Endothelial cell of umbilical vein (primary cell): ENCODE data around the gene UBE2Q2. TPM values are rescaled to one million over a fixed set of nuclear protein-coding genes. Genes with fewer than 3 reads are reported as not detected.
A peak's percentile ranks its signal among the peaks of the same experiment; 100 is the strongest.

ENCODE experiments used
- BruUV-seq: library from RNA; stranded (reverse); fragments of 400-500 nt; replicated peaks from 2 replicates; lab custom pipeline; 2021; lab: Mats Ljungman, UMichigan
- CTCF ChIA-PET: fragments of 300-600, 350-600 bp; sonication (Branson Sonifier 250); formaldehyde crosslinking; loops from one replicate; lab custom pipeline; 2021; ENCODE audit warnings: antibody characterized with exemption, inconsistent platforms; lab: Charles Lee
- POLR2A ChIA-PET: fragments of 300-600, 350-600 bp; sonication (Branson Sonifier 250); formaldehyde crosslinking; loops from one replicate; lab custom pipeline; 2021; ENCODE audit warnings: antibody characterized with exemption, inconsistent platforms; lab: Charles Lee
- DNase-seq: peaks from one replicate; pipeline ENCODE4 v3.0.0-alpha.2; 2011; ENCODE audit warnings: low read depth, low spot score
- FAIRE-seq: peaks from 2 replicates; lab custom pipeline; 2011; peaks lifted over from hg19 to GRCh38; lab: Jason Lieb, UNC
- H2AFZ ChIP-seq: 2 replicates; pipeline ENCODE4 v1.6.0; 2012; ENCODE audit warnings: low read depth, low read length, control low read depth, inconsistent platforms
- H3K27ac ChIP-seq: 2 replicates; pipeline ENCODE4 v1.5.1; 2011; ENCODE audit warnings: low read depth, mild to moderate bottlenecking, control low read depth, low read length, moderate library complexity; ENCODE audit not compliant: insufficient read depth
- H3K27me3 ChIP-seq, 2 experiments: 2 replicates each; pipeline versions ENCODE4 v1.6.0 to v1.6.1; 2011; ENCODE audit warnings: low read length in 2 of 2, mixed read lengths in 1 of 2; ENCODE audit not compliant: control insufficient read depth in 2 of 2, insufficient read depth in 2 of 2
- H3K36me3 ChIP-seq, 2 experiments: 2 replicates in 1 of 2; 3 replicates in 1 of 2; pipeline ENCODE4 v1.5.1; 2011; ENCODE audit warnings: low read length in 2 of 2, mild to moderate bottlenecking in 1 of 2, moderate library complexity in 1 of 2; ENCODE audit not compliant: control insufficient read depth in 2 of 2, insufficient read depth in 2 of 2; ENCODE audit errors: extremely low read depth in 1 of 2
- H3K4me1 ChIP-seq: 3 replicates; pipeline ENCODE4 v1.5.1; 2011; ENCODE audit warnings: mild to moderate bottlenecking, low read length; ENCODE audit not compliant: control insufficient read depth, insufficient read depth; ENCODE audit errors: extremely low read depth
- H3K4me2 ChIP-seq: 2 replicates; pipeline ENCODE4 v1.6.1; 2011; ENCODE audit warnings: low read length, control low read depth, mixed read lengths; ENCODE audit not compliant: insufficient read depth
- H3K4me3 ChIP-seq, 3 experiments: fragments of 200-600 bp in 1 of 3; sonication (generic), shearing (Covaris generic) in 1 of 3; replicated peaks in 1 of 3; 2 replicates each; pipeline ENCODE4 v1.5.1; 2011 to 2016; ENCODE audit warnings: control low read depth in 3 of 3, low read length in 3 of 3, mild to moderate bottlenecking in 2 of 3, inconsistent platforms in 1 of 3, low read depth in 1 of 3, moderate library complexity in 1 of 3; ENCODE audit not compliant: insufficient read depth in 1 of 3
- H3K79me2 ChIP-seq: 2 replicates; pipeline ENCODE4 v1.6.0; 2012; ENCODE audit warnings: low read length, inconsistent platforms; ENCODE audit not compliant: control insufficient read depth, insufficient read depth
- H3K9ac ChIP-seq: replicated peaks from 2 replicates; pipeline ENCODE3; 2011; ENCODE audit warnings: low read length, control low read depth; ENCODE audit not compliant: insufficient read depth; ENCODE audit errors: extremely low read depth
- H3K9me1 ChIP-seq: replicated peaks from 3 replicates; pipeline ENCODE4 v1.6.0; 2011; ENCODE audit warnings: mild to moderate bottlenecking, low read length; ENCODE audit not compliant: control insufficient read depth, insufficient read depth; ENCODE audit errors: extremely low read depth
- H3K9me3 ChIP-seq: replicated peaks from 2 replicates; pipeline ENCODE4 v1.5.1; 2012; ENCODE audit warnings: low read length, inconsistent platforms; ENCODE audit not compliant: control insufficient read depth, insufficient read depth
- H4K20me1 ChIP-seq: replicated peaks from 2 replicates; pipeline ENCODE3; 2011; ENCODE audit warnings: mild to moderate bottlenecking, low read length; ENCODE audit not compliant: control insufficient read depth, insufficient read depth; ENCODE audit errors: extremely low read depth
- EZH2 ChIP-seq: IDR thresholded peaks from 2 replicates; pipeline ENCODE4 v1.6.1; 2012; ENCODE audit warnings: borderline replicate concordance, low read depth, mild to moderate bottlenecking, moderate library complexity, low read length, inconsistent platforms; ENCODE audit not compliant: severe bottlenecking
- FOS ChIP-seq: IDR thresholded peaks from 2 replicates; pipeline ENCODE4 v1.6.1; 2011; ENCODE audit warnings: mild to moderate bottlenecking, low read length, moderate library complexity, borderline replicate concordance; ENCODE audit not compliant: insufficient read depth
- GATA2 ChIP-seq: IDR thresholded peaks from 2 replicates; pipeline ENCODE4 v1.7.0; 2011; ENCODE audit warnings: low read depth, mild to moderate bottlenecking, moderate library complexity, mixed read lengths, low read length; ENCODE audit not compliant: insufficient read length, insufficient read depth
- JUN ChIP-seq: IDR thresholded peaks from 2 replicates; pipeline ENCODE4 v1.6.1; 2011; ENCODE audit warnings: borderline replicate concordance, low read depth; ENCODE audit not compliant: insufficient read length, insufficient read depth
- MYC ChIP-seq: IDR thresholded peaks from one replicate; pipeline ENCODE4 v1.6.1; 2011; ENCODE audit warnings: mild to moderate bottlenecking, low read depth, low read length
- POLR2A ChIP-seq: IDR thresholded peaks from 2 replicates; pipeline ENCODE4 v1.6.1; 2012; ENCODE audit warnings: low read depth, mild to moderate bottlenecking, control low read depth, low read length
- POLR2AphosphoS5 ChIP-seq: IDR thresholded peaks from 2 replicates; pipeline ENCODE4 v1.6.1; 2012; ENCODE audit warnings: low read depth, mild to moderate bottlenecking, control low read depth, low read length, moderate library complexity; ENCODE audit not compliant: insufficient read depth
- dilution Hi-C: fragments of 300-500 bp; cut with MboI; formaldehyde crosslinking; loops from one replicate; pipeline ENCODE4 v1.15.0; 2019; ENCODE audit warnings: low sequenced_read_pairs; ENCODE audit not compliant: extremely low pct_ligation_motif_present
- intact Hi-C: fragments of 100-400 bp; cut with micrococcal nuclease; formaldehyde crosslinking; loops from one replicate; pipeline ENCODE4 v1.10.0; 2022
- polyA plus RNA-seq, 4 experiments: library from polyadenylated mRNA; depleted of rRNA in 3 of 4; stranded (reverse) in 3 of 4; unstranded in 1 of 4; fragments of >200 nt; gene quantifications; 2 replicates each; pipeline versions ENCODE4 v1.2.1 to v1.2.3, GENCODE V29; 2011 to 2012; ENCODE audit warnings: missing spikeins in 1 of 4
- total RNA-seq: library from RNA; stranded (reverse); gene quantifications from 2 replicates; pipeline ENCODE4 v1.2.3, GENCODE V29; 2021
- TF ChIP-seq, protein P1 (sequence below): IDR thresholded peaks from 2 replicates; pipeline ENCODE4 v1.6.1; 2011; ENCODE audit not compliant: insufficient read depth, insufficient read length
- TF ChIP-seq, protein P2 (sequence below), 2 donors: IDR thresholded peaks; 1 replicate in 1 of 2; 2 replicates in 1 of 2; pipeline ENCODE4 v1.5.1; 2011; ENCODE audit warnings: low read length in 2 of 2, mild to moderate bottlenecking in 2 of 2, moderate library complexity in 2 of 2, control low read depth in 1 of 2, inconsistent platforms in 1 of 2, low read depth in 1 of 2; ENCODE audit not compliant: insufficient read depth in 1 of 2; ENCODE audit errors: extremely low read depth in 1 of 2

UBE2Q2 gene
- total and polyA plus RNA-seq, 2 donors (not counting 3 experiments of a cell fraction or from before 2014, with no cell fraction given): 12.9 to 32.8 TPM

DNA sequence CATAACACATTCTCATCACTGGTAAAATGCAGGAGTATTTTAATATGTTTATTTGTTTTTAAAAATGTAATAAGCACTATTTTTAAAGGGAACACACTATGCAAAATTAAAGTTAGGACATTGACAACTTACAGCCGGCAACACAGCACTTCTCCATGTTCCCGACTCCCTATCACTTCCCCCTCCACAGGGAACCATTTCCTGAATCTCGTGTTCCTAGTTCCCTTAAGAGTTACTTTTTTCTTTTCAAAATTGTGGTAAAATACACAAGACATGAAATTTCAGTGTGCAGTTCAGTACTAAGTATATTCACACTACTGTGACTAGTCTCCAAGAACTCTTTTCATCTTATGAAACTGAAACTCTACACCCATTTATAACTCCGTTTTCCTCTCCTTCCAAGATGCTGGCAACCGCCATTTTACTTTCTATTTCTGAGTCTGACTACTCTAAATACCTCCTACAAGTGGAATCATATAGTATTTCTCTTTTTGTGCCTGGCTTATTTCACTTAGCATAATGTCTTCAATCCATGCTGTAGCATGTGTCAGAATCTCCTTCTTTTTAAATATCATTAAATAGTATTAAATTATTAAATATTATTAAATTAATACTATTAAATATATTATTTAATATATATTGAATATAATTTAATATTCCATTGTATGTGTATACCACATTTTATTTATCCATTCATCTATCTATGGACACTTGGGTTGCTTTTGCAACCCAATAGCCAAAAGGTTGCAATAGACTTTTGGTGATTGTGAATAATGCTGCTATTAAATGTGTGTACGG lies 25.9 kb upstream of the UBE2Q2 start:
- no peaks in the 10 kb centered on the region for H3K36me3 ChIP-seq
- no peaks in the 10 kb centered on the region for H3K79me2 ChIP-seq
- peaks cover 4 to 5% of the 10 kb centered on the region in 2 experiments for H3K27me3 ChIP-seq
- no peak for TF ChIP-seq JUN
- TF ChIP-seq POLR2A: no peak
- TF ChIP-seq EZH2: no peak
- TF ChIP-seq, protein P1, sequence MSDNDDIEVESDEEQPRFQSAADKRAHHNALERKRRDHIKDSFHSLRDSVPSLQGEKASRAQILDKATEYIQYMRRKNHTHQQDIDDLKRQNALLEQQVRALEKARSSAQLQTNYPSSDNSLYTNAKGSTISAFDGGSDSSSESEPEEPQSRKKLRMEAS: no peak
- TF ChIP-seq MYC: no peak
- TF ChIP-seq, protein P2, sequence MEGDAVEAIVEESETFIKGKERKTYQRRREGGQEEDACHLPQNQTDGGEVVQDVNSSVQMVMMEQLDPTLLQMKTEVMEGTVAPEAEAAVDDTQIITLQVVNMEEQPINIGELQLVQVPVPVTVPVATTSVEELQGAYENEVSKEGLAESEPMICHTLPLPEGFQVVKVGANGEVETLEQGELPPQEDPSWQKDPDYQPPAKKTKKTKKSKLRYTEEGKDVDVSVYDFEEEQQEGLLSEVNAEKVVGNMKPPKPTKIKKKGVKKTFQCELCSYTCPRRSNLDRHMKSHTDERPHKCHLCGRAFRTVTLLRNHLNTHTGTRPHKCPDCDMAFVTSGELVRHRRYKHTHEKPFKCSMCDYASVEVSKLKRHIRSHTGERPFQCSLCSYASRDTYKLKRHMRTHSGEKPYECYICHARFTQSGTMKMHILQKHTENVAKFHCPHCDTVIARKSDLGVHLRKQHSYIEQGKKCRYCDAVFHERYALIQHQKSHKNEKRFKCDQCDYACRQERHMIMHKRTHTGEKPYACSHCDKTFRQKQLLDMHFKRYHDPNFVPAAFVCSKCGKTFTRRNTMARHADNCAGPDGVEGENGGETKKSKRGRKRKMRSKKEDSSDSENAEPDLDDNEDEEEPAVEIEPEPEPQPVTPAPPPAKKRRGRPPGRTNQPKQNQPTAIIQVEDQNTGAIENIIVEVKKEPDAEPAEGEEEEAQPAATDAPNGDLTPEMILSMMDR (IDR thresholded peaks at IDR 0.05; ENCODE audit: extremely low read depth in 1 of 2, insufficient read depth in 1 of 2, low read depth in 1 of 2, low read length in 2 of 2): no peak
- no peak for TF ChIP-seq POLR2AphosphoS5
- TF ChIP-seq FOS: no peak
- no peak for TF ChIP-seq GATA2
- no peaks in the 10 kb centered on the region for H4K20me1 ChIP-seq
- DNase-seq (no peak), FAIRE-seq (no peak)
- no TSS peak for BruUV-seq
- H3K27ac ChIP-seq: no peak overlapping the region
- intact Hi-C loops: no loop called here
- no peaks in the 10 kb centered on the region for H3K4me1 ChIP-seq
- peak overlapping the region; percentile 69 for H2AFZ ChIP-seq
- POLR2A ChIA-PET: no interaction called here
- H3K9me1 ChIP-seq: no peaks in the 10 kb centered on the region
- dilution Hi-C loops: no loop called here
- no peak overlapping the region for H3K9ac ChIP-seq
- CTCF ChIA-PET: no interaction called here
- H3K4me3 ChIP-seq: no peak overlapping the region
- peak overlapping the region; percentile 19 for H3K4me2 ChIP-seq
- H3K9me3 ChIP-seq: no peaks in the 10 kb centered on the region
